Neuronal stem cell (in vitro differentiated cells): ENCODE results near the gene CYP17A1.

Experiments
- DNase-seq: peaks from one replicate; pipeline ENCODE4 v3.0.0-alpha.2; 2013; ENCODE audit warnings: low spot score
- H2AFZ ChIP-seq: one replicate; pipeline ENCODE4 v1.6.1; 2013; ENCODE audit warnings: mild to moderate bottlenecking, low read length, inconsistent platforms
- H2AK5ac ChIP-seq: 2 replicates; pipeline ENCODE4 v1.6.1; 2013; ENCODE audit warnings: low read depth, mild to moderate bottlenecking, inconsistent platforms, low read length, moderate library complexity, mixed read lengths
- H2BK120ac ChIP-seq: 2 replicates; pipeline ENCODE4 v1.6.1; 2013; ENCODE audit warnings: low read depth, mild to moderate bottlenecking, inconsistent platforms, low read length, moderate library complexity, mixed read lengths
- H2BK12ac ChIP-seq: one replicate; pipeline ENCODE4 v1.6.1; 2013; ENCODE audit warnings: low read length, inconsistent platforms
- H2BK15ac ChIP-seq: 2 replicates; pipeline ENCODE4 v1.6.1; 2013; ENCODE audit warnings: mild to moderate bottlenecking, low read length, inconsistent platforms, mixed read lengths
- H2BK5ac ChIP-seq: one replicate; pipeline ENCODE4 v1.6.1; 2013; ENCODE audit warnings: inconsistent platforms, mild to moderate bottlenecking, low read length, moderate library complexity
- H3K14ac ChIP-seq: one replicate; pipeline ENCODE4 v1.6.1; 2013; ENCODE audit warnings: low read length, inconsistent platforms
- H3K18ac ChIP-seq: 2 replicates; pipeline ENCODE4 v1.6.1; 2013; ENCODE audit warnings: low read length, inconsistent platforms
- H3K23ac ChIP-seq: 2 replicates; pipeline ENCODE4 v1.6.1; 2013; ENCODE audit warnings: low read depth, mild to moderate bottlenecking, mixed read lengths, low read length, inconsistent platforms; ENCODE audit not compliant: poor library complexity
- H3K27ac ChIP-seq: replicated peaks from 3 replicates; pipeline ENCODE4 v1.5.1; 2013; ENCODE audit warnings: low read length, inconsistent platforms
- H3K27me3 ChIP-seq, 3 experiments: 2 replicates each; pipeline ENCODE4 v1.6.1; 2013; ENCODE audit warnings: low read length in 3 of 3, mild to moderate bottlenecking in 2 of 3, inconsistent platforms in 1 of 3, low read depth in 1 of 3, mixed read lengths in 1 of 3, moderate library complexity in 1 of 3; ENCODE audit not compliant: control insufficient read depth in 3 of 3, insufficient read depth in 3 of 3
- H3K36me3 ChIP-seq, 2 donors: replicated peaks in 1 of 2; 2 replicates each; pipeline ENCODE4 v1.6.1; 2013; ENCODE audit warnings: low read length in 2 of 2; ENCODE audit not compliant: control insufficient read depth in 2 of 2, insufficient read depth in 2 of 2
- H3K4ac ChIP-seq: 2 replicates; pipeline ENCODE4 v1.6.1; 2013; ENCODE audit warnings: inconsistent platforms, mild to moderate bottlenecking, low read length, moderate library complexity
- H3K4me1 ChIP-seq, 2 donors: 1 replicate in 1 of 2; 2 replicates in 1 of 2; pipeline ENCODE4 v1.6.1; 2013; ENCODE audit warnings: low read length in 2 of 2, low read depth in 1 of 2; ENCODE audit not compliant: control insufficient read depth in 2 of 2, insufficient read depth in 1 of 2
- H3K4me2 ChIP-seq: one replicate; pipeline ENCODE4 v1.6.1; 2013; ENCODE audit warnings: mild to moderate bottlenecking, low read length, inconsistent platforms; ENCODE audit not compliant: insufficient read depth, poor library complexity, severe bottlenecking
- H3K4me3 ChIP-seq, 2 donors: 2 replicates each; pipeline ENCODE4 v1.5.1; 2013; ENCODE audit warnings: low read length in 2 of 2, mild to moderate bottlenecking in 2 of 2, inconsistent platforms in 1 of 2, moderate library complexity in 1 of 2
- H3K79me1 ChIP-seq: one replicate; pipeline ENCODE4 v1.6.1; 2013; ENCODE audit warnings: low read depth, mild to moderate bottlenecking, inconsistent platforms, low read length, moderate library complexity
- H3K9ac ChIP-seq: one replicate; pipeline ENCODE4 v1.6.1; 2013; ENCODE audit warnings: mild to moderate bottlenecking, low read depth, low read length, inconsistent platforms; ENCODE audit not compliant: poor library complexity
- H3K9me3 ChIP-seq, 2 donors: replicated peaks in 1 of 2; 2 replicates each; pipeline versions ENCODE3 to v1.6.1; 2013; ENCODE audit warnings: low read length in 2 of 2, mild to moderate bottlenecking in 2 of 2, inconsistent platforms in 1 of 2, low read depth in 1 of 2, mixed read lengths in 1 of 2, moderate library complexity in 1 of 2; ENCODE audit not compliant: control insufficient read depth in 2 of 2, insufficient read depth in 1 of 2
- H4K8ac ChIP-seq: one replicate; pipeline ENCODE4 v1.6.1; 2013; ENCODE audit warnings: low read depth, mild to moderate bottlenecking, inconsistent platforms, low read length, moderate library complexity
- H4K91ac ChIP-seq: one replicate; pipeline ENCODE4 v1.6.1; 2013; ENCODE audit warnings: low read length, low read depth, mild to moderate bottlenecking, inconsistent platforms; ENCODE audit not compliant: poor library complexity
- WGBS, 2 donors: extraction: QIAGEN DNeasy Blood & Tissue Kit; methylation state at CpG; one replicate each; pipeline ENCODE4 v1.1.7; 2013; ENCODE audit warnings: missing lambda C conversion rate in 2 of 2, mixed read lengths in 1 of 2; ENCODE audit not compliant: insufficient read length in 2 of 2, insufficient replicate concordance in 1 of 2; ENCODE audit errors: extremely low coverage in 2 of 2; 5-methylcytosine and 5-hydroxymethylcytosine counted together

CYP17A1 gene

GRCh38 chr10:102872163-102872562 is 35.0 kb upstream of the CYP17A1 start:
- 100% methylated on average over 1 of the region's 4 CpGs; no CpG with 5 or more reads in 1 of the 2 donors for WGBS, 2 donors
- peaks cover 6 to 41% of the 10 kb centered on the region in 2 donors for H3K36me3 ChIP-seq
- H3K9me3 ChIP-seq: no peaks in the 10 kb centered on the region
- H3K4me3 ChIP-seq: no peak overlapping the region
- H3K14ac ChIP-seq: no peak overlapping the region
- H3K4me1 ChIP-seq: peaks cover 4 to 6% of the 10 kb centered on the region in 2 donors
- no peak overlapping the region for H3K18ac ChIP-seq
- no peak overlapping the region for H2BK15ac ChIP-seq
- H3K27me3 ChIP-seq: no peaks in the 10 kb centered on the region
- no peak for DNase-seq
- no peak overlapping the region for H2AK5ac ChIP-seq
- H3K4me2 ChIP-seq: no peak overlapping the region
- no peak overlapping the region for H3K23ac ChIP-seq
- no peak overlapping the region for H4K91ac ChIP-seq
- H3K27ac ChIP-seq: no peak overlapping the region
- H2BK120ac ChIP-seq: no peak overlapping the region
- H3K4ac ChIP-seq: no peak overlapping the region
- H3K79me1 ChIP-seq: no peaks in the 10 kb centered on the region
- H4K8ac ChIP-seq: no peak overlapping the region
- H2AFZ ChIP-seq: no peak overlapping the region
- H3K9ac ChIP-seq: no peak overlapping the region
- H2BK5ac ChIP-seq: no peak overlapping the region
- no peak overlapping the region for H2BK12ac ChIP-seq

DNA sequence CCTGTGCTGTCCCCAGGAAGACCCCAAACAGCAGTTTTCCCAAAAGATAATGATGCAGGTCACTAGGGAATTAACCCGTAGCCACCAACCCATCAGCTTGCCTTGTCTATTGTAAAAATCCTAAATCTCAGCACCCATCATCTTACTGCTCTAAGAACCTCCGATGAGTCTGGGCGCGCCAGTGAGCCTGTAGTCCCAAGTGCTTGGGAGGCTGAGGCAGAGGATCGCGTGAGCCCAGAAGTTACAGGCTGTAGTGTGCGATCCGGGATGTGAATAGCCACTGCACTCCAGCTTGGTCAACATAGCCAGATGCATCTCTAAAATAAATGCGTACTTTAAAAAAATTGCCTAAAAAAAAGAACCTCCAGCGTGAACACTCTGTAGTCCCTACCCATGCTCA is 33.0 kb upstream of the CYP17A1 start:
- Histone ChIP-seq H3K14ac (no peak overlapping the region), H2BK120ac (no peak overlapping the region), H3K4me2 (peak overlapping the region; percentile 96), H3K9me3 (no peaks in the 10 kb centered on the region), H3K23ac (no peak overlapping the region), H3K79me1 (no peaks in the 10 kb centered on the region), H3K4ac (no peak overlapping the region), H3K9ac (peak overlapping the region; percentile 88), H3K27ac (no peak overlapping the region), H3K18ac (no peak overlapping the region), H2AK5ac (peak overlapping the region; percentile 13), H3K4me1 (peaks cover 4 to 6% of the 10 kb centered on the region in 2 donors), H3K27me3 (no peaks in the 10 kb centered on the region), H3K4me3 (peak overlapping the region; percentile 49 to 77), H4K8ac (no peak overlapping the region), H2BK15ac (no peak overlapping the region), H4K91ac (no peak overlapping the region), H2BK12ac (no peak overlapping the region), H2AFZ (peak overlapping the region; percentile 86), H2BK5ac (no peak overlapping the region), H3K36me3 (peaks cover 6 to 27% of the 10 kb centered on the region in 2 donors)
- WGBS, 2 donors: no CpG with 5 or more reads among the region's 10 CpGs
- DNase-seq: no peak

GRCh38 chr10:102869258-102870198 is 32.3 kb upstream of the CYP17A1 start, which contains the start of gene AS3MT:
TSS of gene AS3MT (plus strand) at chr10:102869470. CDS start at chr10:102869593, 123 bp downstream.
- Histone ChIP-seq H3K79me1 (no peaks in the 10 kb centered on the region), H4K8ac (peak within 1 kb of the TSS; percentile 1), H3K9me3 (no peaks in the 10 kb centered on the region), H3K4me3 (peak within 1 kb of the TSS; percentile 49 to 77), H3K18ac (peak within 1 kb of the TSS; percentile 99), H3K23ac (peak within 1 kb of the TSS; percentile 21), H3K36me3 (peaks cover 4 to 21% of the 10 kb centered on the region in 2 donors), H3K9ac (peak within 1 kb of the TSS; percentile 88), H3K4me1 (peaks cover 4 to 6% of the 10 kb centered on the region in 2 donors), H4K91ac (no peak within 1 kb of the TSS), H2BK12ac (no peak within 1 kb of the TSS), H2BK15ac (peak within 1 kb of the TSS; percentile 13), H3K27me3 (no peaks in the 10 kb centered on the region), H3K14ac (no peak within 1 kb of the TSS), H2BK120ac (no peak within 1 kb of the TSS), H2AK5ac (peak within 1 kb of the TSS; percentile 13), H2AFZ (peak within 1 kb of the TSS; percentile 86), H2BK5ac (no peak within 1 kb of the TSS), H3K4ac (no peak within 1 kb of the TSS), H3K27ac (peak within 1 kb of the TSS; percentile 61), H3K4me2 (peak within 1 kb of the TSS; percentile 96)
- peak; percentile 63 for DNase-seq
- no CpG with 5 or more reads among the region's 63 CpGs for WGBS, 2 donors

DNA sequence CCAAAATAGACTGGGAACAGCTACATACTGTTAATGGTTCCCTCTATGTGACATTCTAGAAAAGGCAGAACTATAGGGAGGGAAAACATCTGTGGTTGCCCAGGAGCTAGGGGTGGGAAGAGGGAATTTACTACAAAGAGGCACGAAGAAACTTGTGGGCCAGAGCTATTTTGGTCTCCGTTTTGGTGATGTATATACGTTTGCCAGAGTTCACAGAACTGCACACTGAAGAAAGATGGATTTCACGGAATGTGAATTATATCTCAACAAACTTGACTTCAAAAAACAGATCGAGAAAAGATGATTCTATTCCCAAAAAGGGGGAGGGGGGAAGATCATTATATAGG is 31.7 kb upstream of the CYP17A1 start:
- H3K4ac ChIP-seq: no peak overlapping the region
- H3K79me1 ChIP-seq: no peaks in the 10 kb centered on the region
- H3K4me1 ChIP-seq: peaks cover 4 to 6% of the 10 kb centered on the region in 2 donors
- no peak overlapping the region for H4K91ac ChIP-seq
- H4K8ac ChIP-seq: no peak overlapping the region
- H2BK120ac ChIP-seq: no peak overlapping the region
- peak overlapping the region; percentile 86 for H2AFZ ChIP-seq
- no peak overlapping the region for H2BK12ac ChIP-seq
- H3K27ac ChIP-seq: peak overlapping the region; percentile 8
- DNase-seq: no peak
- WGBS, 2 donors: no CpG with 5 or more reads among the region's 5 CpGs
- no peak overlapping the region for H3K23ac ChIP-seq
- H3K9ac ChIP-seq: no peak overlapping the region
- H3K14ac ChIP-seq: no peak overlapping the region
- H3K4me3 ChIP-seq: peak overlapping the region in 1 of 2 donors; percentile 49
- no peak overlapping the region for H3K18ac ChIP-seq
- H3K9me3 ChIP-seq: no peaks in the 10 kb centered on the region
- peaks cover 0 to 21% of the 10 kb centered on the region in 2 donors for H3K36me3 ChIP-seq
- H2BK15ac ChIP-seq: no peak overlapping the region
- no peak overlapping the region for H2AK5ac ChIP-seq
- H3K27me3 ChIP-seq: no peaks in the 10 kb centered on the region
- peak overlapping the region; percentile 78 for H3K4me2 ChIP-seq
- no peak overlapping the region for H2BK5ac ChIP-seq
